DOHH2 (cell line): Measurements from ENCODE around the gene HMGN4.

Experiments
- CTCF ChIP-seq: fragments of 200-600 bp; sonication (generic); IDR thresholded peaks from one replicate; pipeline ENCODE4 v1.5.1; 2014; ENCODE audit warnings: antibody characterized with exemption, mild to moderate bottlenecking, low read depth, low read length; ENCODE audit not compliant: poor library complexity, severe bottlenecking
- EZH2phosphoT487 ChIP-seq: fragments of 200-600 bp; sonication (generic); IDR thresholded peaks from 2 replicates; pipeline ENCODE4 v1.6.1; 2017; ENCODE audit warnings: borderline replicate concordance, mild to moderate bottlenecking, antibody characterized with exemption, low read length, moderate library complexity, mixed read lengths

GRCh38 chr6:26576929-26577719 is 39.0 kb downstream of the HMGN4 start:
- no peak for TF ChIP-seq CTCF
- TF ChIP-seq EZH2phosphoT487, result 0 out of 2 replicates have a peak, but pooled peaks have one; percentile 49
